H9 (cell line): Measurements from ENCODE around the gene GRIA1. TPM values are rescaled to one million over a fixed set of nuclear protein-coding genes. Genes with fewer than 3 reads are reported as not detected.

Experiments used
- DNase-seq: peaks from one replicate; pipeline ENCODE4 v3.0.0-alpha.2; 2017
- H2AFZ ChIP-seq: one replicate; pipeline ENCODE4 v1.6.1; 2013; ENCODE audit warnings: mild to moderate bottlenecking, low read length, control low read depth, moderate library complexity
- H2AK5ac ChIP-seq: 2 replicates; pipeline ENCODE4 v1.6.1; 2013; ENCODE audit warnings: low read length, control low read depth, mixed read lengths; ENCODE audit not compliant: insufficient read length
- H2BK120ac ChIP-seq: one replicate; pipeline ENCODE4 v1.6.1; 2013; ENCODE audit warnings: low read depth, mild to moderate bottlenecking, low read length, control low read depth, inconsistent platforms; ENCODE audit not compliant: poor library complexity, severe bottlenecking
- H2BK12ac ChIP-seq: 2 replicates; pipeline ENCODE4 v1.6.1; 2013; ENCODE audit warnings: low read length, control low read depth, mixed read lengths, low read depth; ENCODE audit not compliant: insufficient read length
- H2BK15ac ChIP-seq: 2 replicates; pipeline ENCODE4 v1.6.1; 2013; ENCODE audit warnings: low read depth, low read length, control low read depth
- H2BK20ac ChIP-seq: one replicate; pipeline ENCODE4 v1.6.1; 2013; ENCODE audit warnings: low read depth, mild to moderate bottlenecking, low read length, control low read depth, inconsistent platforms; ENCODE audit not compliant: poor library complexity, severe bottlenecking
- H2BK5ac ChIP-seq: 2 replicates; pipeline ENCODE4 v1.6.1; 2013; ENCODE audit warnings: low read length, control low read depth, mixed read lengths; ENCODE audit not compliant: insufficient read length
- H3K14ac ChIP-seq: 2 replicates; pipeline ENCODE4 v1.6.1; 2013; ENCODE audit warnings: low read length, control low read depth; ENCODE audit not compliant: insufficient read depth
- H3K18ac ChIP-seq: 2 replicates; pipeline ENCODE4 v1.6.1; 2013; ENCODE audit warnings: low read depth, mild to moderate bottlenecking, mixed read lengths, low read length, control low read depth; ENCODE audit not compliant: insufficient read length
- H3K23ac ChIP-seq: 2 replicates; pipeline ENCODE4 v1.6.1; 2013; ENCODE audit warnings: low read length, control low read depth, mixed read lengths, low read depth; ENCODE audit not compliant: insufficient read length
- H3K23me2 ChIP-seq: 2 replicates; pipeline ENCODE4 v1.6.1; 2013; ENCODE audit warnings: low read depth, mild to moderate bottlenecking, mixed read lengths, low read length, control low read depth; ENCODE audit not compliant: insufficient read length, poor library complexity, severe bottlenecking
- H3K27ac ChIP-seq: 2 replicates; pipeline ENCODE4 v1.5.1; 2013; ENCODE audit warnings: low read length, control low read depth, mixed read lengths, low read depth; ENCODE audit not compliant: insufficient read length
- H3K27me3 ChIP-seq: 2 replicates; pipeline ENCODE4 v1.6.1; 2013; ENCODE audit warnings: low read length, control low read depth, inconsistent platforms; ENCODE audit not compliant: insufficient read depth
- H3K4ac ChIP-seq: 2 replicates; pipeline ENCODE4 v1.6.1; 2013; ENCODE audit warnings: low read depth, mild to moderate bottlenecking, control low read depth, inconsistent platforms, low read length, moderate library complexity
- H3K4me1 ChIP-seq: 2 replicates; pipeline ENCODE4 v1.6.1; 2013; ENCODE audit warnings: low read length, control low read depth, inconsistent platforms; ENCODE audit not compliant: insufficient read depth
- H3K4me2 ChIP-seq: 2 replicates; pipeline ENCODE4 v1.6.1; 2013; ENCODE audit warnings: low read length, control low read depth, mixed read lengths; ENCODE audit not compliant: insufficient read length, insufficient read depth
- H3K56ac ChIP-seq: 2 replicates; pipeline ENCODE4 v1.6.1; 2013; ENCODE audit warnings: low read depth, mild to moderate bottlenecking, mixed read lengths, low read length, control low read depth; ENCODE audit not compliant: insufficient read length
- H3K79me1 ChIP-seq: 2 replicates; pipeline ENCODE4 v1.6.1; 2013; ENCODE audit warnings: low read depth, mild to moderate bottlenecking, moderate library complexity, low read length, control low read depth, inconsistent platforms; ENCODE audit not compliant: insufficient read depth, poor library complexity, severe bottlenecking
- H3K79me2 ChIP-seq: 2 replicates; pipeline ENCODE4 v1.6.1; 2013; ENCODE audit warnings: low read length, control low read depth, inconsistent platforms; ENCODE audit not compliant: insufficient read depth
- H3K9ac ChIP-seq: 2 replicates; pipeline ENCODE4 v1.6.1; 2013; ENCODE audit warnings: low read length, control low read depth, mixed read lengths; ENCODE audit not compliant: insufficient read length; ENCODE audit errors: extremely low read depth
- H3K9me3 ChIP-seq: one replicate; pipeline ENCODE4 v1.6.1; 2013; ENCODE audit warnings: low read depth, low read length, inconsistent platforms; ENCODE audit not compliant: control insufficient read depth
- H3T11ph ChIP-seq: one replicate; pipeline ENCODE4 v1.6.1; 2013; ENCODE audit warnings: mild to moderate bottlenecking, low read length, control low read depth, inconsistent platforms
- H4K20me1 ChIP-seq: one replicate; pipeline ENCODE4 v1.6.1; 2013; ENCODE audit not compliant: control insufficient read depth, insufficient read length, insufficient read depth
- H4K5ac ChIP-seq: 2 replicates; pipeline ENCODE4 v1.6.1; 2013; ENCODE audit warnings: low read depth, mild to moderate bottlenecking, mixed read lengths, low read length, control low read depth; ENCODE audit not compliant: insufficient read length
- H4K8ac ChIP-seq: replicated peaks from 2 replicates; pipeline ENCODE4 v1.6.1; 2013; ENCODE audit warnings: low read length, control low read depth, mixed read lengths, low read depth; ENCODE audit not compliant: insufficient read length
- H4K91ac ChIP-seq: 2 replicates; pipeline ENCODE4 v1.6.1; 2013; ENCODE audit warnings: low read depth, mild to moderate bottlenecking, moderate library complexity, mixed read lengths, low read length, control low read depth; ENCODE audit not compliant: insufficient read length
- H3K27ac Mint-ChIP-seq, 3 experiments: 2 replicates in 2 of 3; 3 replicates in 1 of 3; pipeline ENCODE4 v1.8.0; 2020 to 2021; ENCODE audit warnings: mixed read lengths in 3 of 3, mild to moderate bottlenecking in 1 of 3, moderate library complexity in 1 of 3
- H3K27me3 Mint-ChIP-seq: 2 replicates; pipeline ENCODE4 v1.8.0; 2021; ENCODE audit warnings: low read depth, mild to moderate bottlenecking, moderate library complexity, mixed read lengths
- H3K36me3 Mint-ChIP-seq, 3 experiments: 2 replicates in 2 of 3; 3 replicates in 1 of 3; pipeline ENCODE4 v1.8.0; 2020 to 2021; ENCODE audit warnings: low read depth in 3 of 3, mixed read lengths in 3 of 3; ENCODE audit not compliant: insufficient read depth in 1 of 3
- H3K4me1 Mint-ChIP-seq, 2 experiments: 2 replicates each; pipeline ENCODE4 v1.8.0; 2020; ENCODE audit warnings: mixed read lengths in 2 of 2
- H3K4me3 Mint-ChIP-seq, 2 experiments: 2 replicates in 1 of 2; 3 replicates in 1 of 2; pipeline ENCODE4 v1.8.0; 2020 to 2021; ENCODE audit warnings: mild to moderate bottlenecking in 2 of 2, mixed read lengths in 2 of 2, moderate library complexity in 1 of 2
- H3K9me3 Mint-ChIP-seq, 2 experiments: 2 replicates in 1 of 2; 3 replicates in 1 of 2; pipeline ENCODE4 v1.8.0; 2020; ENCODE audit warnings: mild to moderate bottlenecking in 2 of 2, mixed read lengths in 2 of 2, moderate library complexity in 1 of 2
- CTCF ChIP-seq: fragments of 200-600 bp; sonication (generic); conservative IDR thresholded peaks from 3 replicates; pipeline ENCODE4 v1.8.0; 2021; ENCODE audit warnings: antibody characterized with exemption, mild to moderate bottlenecking
- WGBS: extraction: QIAGEN DNeasy Blood & Tissue Kit; methylation state at CpG from one replicate; pipeline ENCODE4 v1.1.7; 2013; ENCODE audit warnings: missing lambda C conversion rate, low lambda C conversion rate, mixed read lengths; ENCODE audit not compliant: insufficient read length; ENCODE audit errors: extremely low coverage; 5-methylcytosine and 5-hydroxymethylcytosine counted together
- total RNA-seq: library from RNA; stranded (reverse); gene quantifications from 2 replicates; pipeline ENCODE4 v1.2.1, GENCODE V29; 2021

Gene GRIA1
- total RNA-seq, 1 experiment from 2014 or later: 0.52 TPM

- H2BK12ac ChIP-seq: no peak overlapping the region
- H3K27me3 ChIP-seq: no peaks in the 10 kb centered on the region
- no peaks in the 10 kb centered on the region for H3K79me1 ChIP-seq
- H3K36me3 Mint-ChIP-seq: no peaks in the 10 kb centered on the region
- peaks cover 2 to 3% of the 10 kb centered on the region in 2 experiments; a peak in 1 of 4 replicates for H3K4me1 Mint-ChIP-seq
- H3K9me3 Mint-ChIP-seq: no peaks in the 10 kb centered on the region; a peak in 1 of 5 replicates
- no peak overlapping the region for H3K14ac ChIP-seq
- H2AFZ ChIP-seq: no peak overlapping the region
- H2BK15ac ChIP-seq: no peak overlapping the region
- H2BK20ac ChIP-seq: no peak overlapping the region
- H4K8ac ChIP-seq: no peak overlapping the region
- no peak overlapping the region for H3K4ac ChIP-seq
- no peak overlapping the region for H2BK120ac ChIP-seq
- H4K5ac ChIP-seq: no peak overlapping the region
- H3K9me3 ChIP-seq: no peaks in the 10 kb centered on the region
- H3K4me1 ChIP-seq: no peaks in the 10 kb centered on the region
- H2AK5ac ChIP-seq: no peak overlapping the region
- no peak overlapping the region for H3K9ac ChIP-seq
- no peak overlapping the region for H3K27ac ChIP-seq
- H3K4me2 ChIP-seq: no peak overlapping the region
- no peaks in the 10 kb centered on the region for H3K27me3 Mint-ChIP-seq
- H2BK5ac ChIP-seq: no peak overlapping the region
- H4K20me1 ChIP-seq: no peaks in the 10 kb centered on the region
- no CpG with 5 or more reads among the region's 4 CpGs for WGBS
- H3K79me2 ChIP-seq: no peaks in the 10 kb centered on the region
- no peak for TF ChIP-seq CTCF
- H3K23ac ChIP-seq: no peak overlapping the region
- H3K27ac Mint-ChIP-seq: no peak overlapping the region
- H3K56ac ChIP-seq: no peak overlapping the region
- H3K18ac ChIP-seq: no peak overlapping the region
- H4K91ac ChIP-seq: no peak overlapping the region
- no peak overlapping the region for H3T11ph ChIP-seq
- H3K23me2 ChIP-seq: no peaks in the 10 kb centered on the region
- H3K4me3 Mint-ChIP-seq: no peak overlapping the region
- DNase-seq: no peak
Measured at GRCh38 chr5:153539983-153540382, 49.5 kb downstream of the GRIA1 start.
